K562 (cell line): Measurements from ENCODE around the gene YIF1A. TPM values are rescaled to one million over a fixed set of nuclear protein-coding genes. Genes with fewer than 3 reads are reported as not detected.

Experiments used
- ARID4B ChIP-seq: sonication (generic); formaldehyde crosslinking; IDR thresholded peaks from 2 replicates; pipeline ENCODE4 v1.8.0; 2022; ENCODE audit warnings: mild to moderate bottlenecking, missing genetic modification reagents
- ATF2 ChIP-seq: sonication (generic); formaldehyde crosslinking; IDR thresholded peaks from 2 replicates; pipeline ENCODE4 v1.8.1; 2022; ENCODE audit warnings: missing genetic modification reagents
- BCOR ChIP-seq: fragments of 450-650 bp; IDR thresholded peaks from 2 replicates; pipeline ENCODE4 v1.6.1; 2016
- KLF16 ChIP-seq: IDR thresholded peaks from 2 replicates; pipeline ENCODE4 v1.6.1; 2016; ENCODE audit warnings: antibody characterized with exemption
- MLX ChIP-seq, 2 experiments: fragments of 450-650 bp in 1 of 2; sonication (generic) in 1 of 2; formaldehyde crosslinking; conservative IDR thresholded peaks; 2 replicates each; pipeline versions ENCODE4 v1.4.0 to v1.8.1; 2020 to 2022; ENCODE audit warnings: mild to moderate bottlenecking in 1 of 2, missing genetic modification reagents in 1 of 2
- NFE2L1 ChIP-seq: fragments of 450-650 bp; IDR thresholded peaks from 2 replicates; pipeline ENCODE4 v1.6.1; 2016; ENCODE audit warnings: missing genetic modification characterization, low read depth, mild to moderate bottlenecking, missing compliant biosample characterization, moderate library complexity, borderline replicate concordance
- PBX2 ChIP-seq, 2 experiments: IDR thresholded peaks in 1 of 2; conservative IDR thresholded peaks in 1 of 2; 2 replicates each; pipeline ENCODE4 v1.6.1; 2016; ENCODE audit warnings: low read depth in 2 of 2, mild to moderate bottlenecking in 1 of 2, missing compliant biosample characterization in 1 of 2, missing genetic modification characterization in 1 of 2, moderate library complexity in 1 of 2
- SIX5 ChIP-seq, 2 experiments: IDR thresholded peaks; 2 replicates each; pipeline ENCODE4 v1.6.1; 2011; ENCODE audit warnings: low read length in 2 of 2, borderline replicate concordance in 1 of 2, low read depth in 1 of 2, mild to moderate bottlenecking in 1 of 2, moderate library complexity in 1 of 2; ENCODE audit not compliant: insufficient read depth in 1 of 2
- SLC30A9 ChIP-seq: fragments of 250-450 bp; sonication (Bioruptor Pico); IDR thresholded peaks from 2 replicates; pipeline ENCODE4 v1.8.0; 2022; ENCODE audit warnings: mild to moderate bottlenecking, moderate library complexity
- STAT5B ChIP-seq: fragments of 250-450 bp; sonication (Bioruptor Pico); IDR thresholded peaks from 2 replicates; pipeline ENCODE4 v1.8.0; 2021; ENCODE audit warnings: mild to moderate bottlenecking, inconsistent platforms
- ZNF224 ChIP-seq: sonication (generic); formaldehyde crosslinking; IDR thresholded peaks from 2 replicates; pipeline ENCODE4 v1.8.0; 2022; ENCODE audit warnings: mild to moderate bottlenecking, missing genetic modification reagents
- ZNF696 ChIP-seq: fragments of 250-450 bp; sonication (Bioruptor Pico); conservative IDR thresholded peaks from 2 replicates; pipeline ENCODE4 v1.4.0; 2020; ENCODE audit warnings: mild to moderate bottlenecking, moderate library complexity
- ZNF766 ChIP-seq: fragments of 200-800 bp; sonication (Bioruptor generic); conservative IDR thresholded peaks from 2 replicates; pipeline ENCODE4 v1.6.1; 2016; ENCODE audit warnings: missing genetic modification characterization, missing compliant biosample characterization
- polyA plus RNA-seq, 8 experiments: library from polyadenylated mRNA; depleted of rRNA in 4 of 8; stranded (reverse) in 5 of 8; unstranded in 3 of 8; fragments of >200 nt; fragmentation: Nextera tagmentation in 2 of 8; fragmentation: Illumina TruSeq in 1 of 8; extraction: Ambion mirVana in 2 of 8; extraction: Trizol in 1 of 8; gene quantifications; 2 replicates each; pipeline versions ENCODE4 v1.2.1 to v1.2.3, GENCODE V29; 2011 to 2014; ENCODE audit warnings: inconsistent platforms in 1 of 8, missing spikeins in 1 of 8
- total RNA-seq, 7 experiments: library from RNA; depleted of rRNA in 6 of 7; stranded (reverse); fragments of >200 nt in 6 of 7; fragmentation: Illumina TruSeq in 2 of 7; extraction: Trizol in 2 of 7; gene quantifications; 2 replicates each; pipeline versions ENCODE4 v1.2.1 to v1.2.3, GENCODE V29; 2011 to 2021; ENCODE audit warnings: low replicate concordance in 1 of 7
- TF ChIP-seq, protein P1 (sequence below): sonication (generic); formaldehyde crosslinking; IDR thresholded peaks from 2 replicates; pipeline ENCODE4 v1.8.0; 2022; ENCODE audit warnings: mild to moderate bottlenecking, missing genetic modification reagents

The YIF1A gene
- total and polyA plus RNA-seq, 9 of the 15 experiments (the other 6 are each of a cell fraction or from before 2014, with no cell fraction given): 8.6 to 121 (median 77.2) TPM

GRCh38 chr11:66282468-66283455 lies 6.2 kb downstream of the YIF1A start (continued):
- no peak; the same call in 1 of the 2 replicates for TF ChIP-seq ARID4B (CRISPR knock-in tag)
- no peak for TF ChIP-seq MLX (CRISPR knock-in tag; conservative IDR thresholded peaks at IDR 0.05)
- TF ChIP-seq, protein P1, sequence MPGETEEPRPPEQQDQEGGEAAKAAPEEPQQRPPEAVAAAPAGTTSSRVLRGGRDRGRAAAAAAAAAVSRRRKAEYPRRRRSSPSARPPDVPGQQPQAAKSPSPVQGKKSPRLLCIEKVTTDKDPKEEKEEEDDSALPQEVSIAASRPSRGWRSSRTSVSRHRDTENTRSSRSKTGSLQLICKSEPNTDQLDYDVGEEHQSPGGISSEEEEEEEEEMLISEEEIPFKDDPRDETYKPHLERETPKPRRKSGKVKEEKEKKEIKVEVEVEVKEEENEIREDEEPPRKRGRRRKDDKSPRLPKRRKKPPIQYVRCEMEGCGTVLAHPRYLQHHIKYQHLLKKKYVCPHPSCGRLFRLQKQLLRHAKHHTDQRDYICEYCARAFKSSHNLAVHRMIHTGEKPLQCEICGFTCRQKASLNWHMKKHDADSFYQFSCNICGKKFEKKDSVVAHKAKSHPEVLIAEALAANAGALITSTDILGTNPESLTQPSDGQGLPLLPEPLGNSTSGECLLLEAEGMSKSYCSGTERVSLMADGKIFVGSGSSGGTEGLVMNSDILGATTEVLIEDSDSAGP (CRISPR knock-in tag): no peak
- TF ChIP-seq ATF2 (CRISPR knock-in tag): no peak
- no peak for TF ChIP-seq ZNF766 (CRISPR knock-in tag)
- no peak for TF ChIP-seq BCOR
- TF ChIP-seq SLC30A9 (CRISPR knock-in tag): no peak
- no peak for TF ChIP-seq ZNF696 (CRISPR knock-in tag)
- no peak for TF ChIP-seq KLF16
- TF ChIP-seq PBX2 (CRISPR knock-in tag; IDR thresholded peaks at IDR 0.05; ENCODE audit: low read depth): no peak
- no peak for TF ChIP-seq PBX2 (tag; conservative IDR thresholded peaks at IDR 0.05; ENCODE audit: low read depth)
- no peak for TF ChIP-seq NFE2L1 (tag)
- no peak for TF ChIP-seq STAT5B (CRISPR knock-in tag)
- no peak for TF ChIP-seq ZNF224 (CRISPR knock-in tag)
- peak; percentile 6 to 16; a peak in 2 of 4 replicates for TF ChIP-seq SIX5 (IDR thresholded peaks at IDR 0.05; ENCODE audit: borderline replicate concordance in 1 of 2, insufficient read depth in 1 of 2, low read depth in 1 of 2, low read length in 2 of 2)
